Parathyroid adenoma (tissue), 2 donors: ENCODE results near the gene CCDC195.

Source experiments
- H2AFZ ChIP-seq: fragments of 300-600 bp; sonication (generic); one replicate; pipeline ENCODE4 v1.7.0; 2017; ENCODE audit warnings: antibody characterized with exemption, mild to moderate bottlenecking
- H3K27ac ChIP-seq: fragments of 300-600 bp; sonication (generic); one replicate; pipeline ENCODE4 v1.7.0; 2017
- H3K27me3 ChIP-seq: fragments of 300-600 bp; sonication (generic); one replicate; pipeline ENCODE4 v1.7.0; 2017; ENCODE audit warnings: low read length; ENCODE audit not compliant: control insufficient read depth, insufficient read depth
- H3K36me3 ChIP-seq: fragments of 300-600 bp; sonication (generic); one replicate; pipeline ENCODE4 v1.7.0; 2017; ENCODE audit warnings: low read length; ENCODE audit not compliant: control insufficient read depth, insufficient read depth
- H3K4me1 ChIP-seq: fragments of 300-600 bp; sonication (generic); one replicate; pipeline ENCODE4 v1.7.0; 2017; ENCODE audit warnings: control low read depth
- H3K4me2 ChIP-seq: fragments of 300-600 bp; sonication (generic); one replicate; pipeline ENCODE4 v1.7.0; 2017; ENCODE audit warnings: low read length
- H3K4me3 ChIP-seq: fragments of 300-600 bp; sonication (generic); one replicate; pipeline ENCODE4 v1.7.0; 2017; ENCODE audit warnings: low read depth, low read length
- H3K79me2 ChIP-seq: fragments of 300-600 bp; sonication (generic); one replicate; pipeline ENCODE4 v1.7.0; 2017; ENCODE audit warnings: control low read depth
- H3K9ac ChIP-seq: fragments of 300-600 bp; sonication (generic); one replicate; pipeline ENCODE4 v1.7.0; 2017; ENCODE audit warnings: mild to moderate bottlenecking
- H3K9me3 ChIP-seq: fragments of 300-600 bp; sonication (generic); one replicate; pipeline ENCODE4 v1.7.0; 2017; ENCODE audit warnings: low read length; ENCODE audit not compliant: control insufficient read depth
- TF ChIP-seq, protein P1 (sequence below): fragments of 300-600 bp; sonication (generic); IDR thresholded peaks from one replicate; pipeline ENCODE4 v1.7.0; 2017; ENCODE audit warnings: antibody characterized with exemption, mild to moderate bottlenecking
- donor health status: primary hyperparathyroidism.

CCDC195 gene

DNA sequence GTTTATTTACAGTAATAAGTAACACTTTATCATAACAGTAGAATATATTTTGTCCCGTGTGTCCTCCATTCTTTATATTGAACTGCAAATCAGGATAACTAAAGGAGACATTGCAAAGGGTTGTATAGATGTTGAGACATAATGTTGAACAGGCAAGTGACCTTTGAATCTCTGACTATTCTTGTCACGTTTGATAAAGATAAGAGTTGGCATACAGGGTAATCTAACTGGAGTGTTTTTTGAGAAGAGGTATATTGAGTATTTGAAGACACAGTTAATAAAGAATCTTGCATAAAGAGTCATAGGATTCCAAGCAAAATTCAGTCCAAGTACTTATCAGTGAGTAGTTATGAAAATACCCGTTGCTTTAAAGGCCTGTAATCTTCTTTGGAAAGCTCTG lies 21.7 kb downstream of the CCDC195 start:
- no peak overlapping the region for H2AFZ ChIP-seq
- H3K4me2 ChIP-seq = no peak overlapping the region
- H3K79me2 ChIP-seq = no peaks in the 10 kb centered on the region
- H3K27me3 ChIP-seq = no peaks in the 10 kb centered on the region
- no peak overlapping the region for H3K27ac ChIP-seq
- H3K9me3 ChIP-seq = no peaks in the 10 kb centered on the region
- H3K36me3 ChIP-seq = no peaks in the 10 kb centered on the region
- no peaks in the 10 kb centered on the region for H3K4me1 ChIP-seq
- no peak overlapping the region for H3K9ac ChIP-seq
- TF ChIP-seq, protein P1, sequence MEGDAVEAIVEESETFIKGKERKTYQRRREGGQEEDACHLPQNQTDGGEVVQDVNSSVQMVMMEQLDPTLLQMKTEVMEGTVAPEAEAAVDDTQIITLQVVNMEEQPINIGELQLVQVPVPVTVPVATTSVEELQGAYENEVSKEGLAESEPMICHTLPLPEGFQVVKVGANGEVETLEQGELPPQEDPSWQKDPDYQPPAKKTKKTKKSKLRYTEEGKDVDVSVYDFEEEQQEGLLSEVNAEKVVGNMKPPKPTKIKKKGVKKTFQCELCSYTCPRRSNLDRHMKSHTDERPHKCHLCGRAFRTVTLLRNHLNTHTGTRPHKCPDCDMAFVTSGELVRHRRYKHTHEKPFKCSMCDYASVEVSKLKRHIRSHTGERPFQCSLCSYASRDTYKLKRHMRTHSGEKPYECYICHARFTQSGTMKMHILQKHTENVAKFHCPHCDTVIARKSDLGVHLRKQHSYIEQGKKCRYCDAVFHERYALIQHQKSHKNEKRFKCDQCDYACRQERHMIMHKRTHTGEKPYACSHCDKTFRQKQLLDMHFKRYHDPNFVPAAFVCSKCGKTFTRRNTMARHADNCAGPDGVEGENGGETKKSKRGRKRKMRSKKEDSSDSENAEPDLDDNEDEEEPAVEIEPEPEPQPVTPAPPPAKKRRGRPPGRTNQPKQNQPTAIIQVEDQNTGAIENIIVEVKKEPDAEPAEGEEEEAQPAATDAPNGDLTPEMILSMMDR = no peak
- no peak overlapping the region for H3K4me3 ChIP-seq

DNA sequence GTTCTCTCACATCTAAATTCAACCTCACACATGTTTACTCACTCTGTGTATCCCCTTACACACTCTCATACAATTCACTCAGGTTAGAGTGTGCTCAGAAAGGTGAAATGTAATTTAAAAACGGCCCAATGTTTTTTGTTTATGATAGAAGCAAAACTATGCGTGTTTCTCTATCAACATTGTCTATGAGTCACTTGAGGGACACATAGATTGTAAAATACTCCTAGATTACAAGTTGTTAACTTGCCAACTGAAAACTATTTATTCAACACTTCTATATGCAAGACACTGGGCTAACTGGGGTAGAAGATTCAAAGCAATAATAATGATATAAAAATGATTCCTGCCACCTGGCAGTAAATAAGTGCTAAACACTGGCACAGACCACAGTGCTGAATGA lies 24.6 kb downstream of the CCDC195 start:
- Histone ChIP-seq H3K4me1 (no peaks in the 10 kb centered on the region), H3K79me2 (no peaks in the 10 kb centered on the region), H3K9ac (no peak overlapping the region), H3K4me3 (no peak overlapping the region), H2AFZ (no peak overlapping the region), H3K9me3 (no peaks in the 10 kb centered on the region), H3K36me3 (no peaks in the 10 kb centered on the region), H3K4me2 (no peak overlapping the region), H3K27ac (no peak overlapping the region), H3K27me3 (no peaks in the 10 kb centered on the region)
- TF ChIP-seq, protein P1 = no peak

DNA sequence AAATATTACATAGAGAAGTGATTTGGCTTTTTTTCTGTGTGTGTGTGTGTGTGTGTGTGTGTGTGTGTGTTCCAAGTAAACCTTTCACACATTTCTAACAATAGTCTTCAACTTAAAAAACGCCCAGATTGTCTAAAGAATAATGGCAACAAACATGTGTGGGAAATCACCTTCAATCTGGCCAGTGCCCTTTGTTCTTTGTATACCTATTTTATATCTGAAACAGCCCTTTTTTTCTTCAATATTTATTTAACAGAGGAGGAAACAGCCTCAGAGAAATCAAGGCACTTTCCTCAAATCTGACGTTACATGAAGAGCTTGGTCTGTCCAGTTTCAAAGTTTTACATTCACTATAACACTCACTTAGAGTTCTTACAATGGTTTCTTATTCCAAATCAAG lies 25.3 kb downstream of the CCDC195 start:
- Histone ChIP-seq H3K9me3 (no peaks in the 10 kb centered on the region), H3K4me3 (no peak overlapping the region), H3K9ac (no peak overlapping the region), H3K4me2 (no peak overlapping the region), H3K4me1 (no peaks in the 10 kb centered on the region), H3K79me2 (no peaks in the 10 kb centered on the region), H3K27ac (no peak overlapping the region), H3K27me3 (no peaks in the 10 kb centered on the region), H3K36me3 (no peaks in the 10 kb centered on the region), H2AFZ (no peak overlapping the region)
- TF ChIP-seq, protein P1 = no peak

DNA sequence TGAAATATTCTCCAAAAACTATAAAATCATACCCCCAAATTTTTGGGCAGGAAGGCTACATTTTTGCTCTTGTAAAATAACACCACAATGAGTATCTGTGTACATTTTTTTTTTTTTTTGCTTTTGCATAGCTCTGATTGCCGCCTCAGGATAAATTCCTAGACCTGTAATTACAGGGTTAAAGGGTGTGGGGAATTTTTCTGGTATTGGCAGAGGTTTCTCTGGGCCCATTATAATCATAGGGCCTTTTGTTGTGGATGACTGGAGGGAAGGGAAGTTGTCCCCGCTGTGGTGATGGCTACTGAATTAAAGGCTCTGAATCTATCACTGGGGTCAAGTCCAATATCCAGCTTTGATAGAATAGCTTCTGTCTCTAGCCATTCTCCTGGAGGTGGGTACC lies 26.6 kb downstream of the CCDC195 start:
- Histone ChIP-seq H3K4me3 (no peak overlapping the region), H3K27me3 (no peaks in the 10 kb centered on the region), H3K4me2 (no peak overlapping the region), H3K27ac (no peak overlapping the region), H2AFZ (no peak overlapping the region), H3K79me2 (no peaks in the 10 kb centered on the region), H3K9ac (no peak overlapping the region), H3K36me3 (no peaks in the 10 kb centered on the region), H3K9me3 (no peaks in the 10 kb centered on the region), H3K4me1 (no peaks in the 10 kb centered on the region)
- TF ChIP-seq, protein P1 = no peak

DNA sequence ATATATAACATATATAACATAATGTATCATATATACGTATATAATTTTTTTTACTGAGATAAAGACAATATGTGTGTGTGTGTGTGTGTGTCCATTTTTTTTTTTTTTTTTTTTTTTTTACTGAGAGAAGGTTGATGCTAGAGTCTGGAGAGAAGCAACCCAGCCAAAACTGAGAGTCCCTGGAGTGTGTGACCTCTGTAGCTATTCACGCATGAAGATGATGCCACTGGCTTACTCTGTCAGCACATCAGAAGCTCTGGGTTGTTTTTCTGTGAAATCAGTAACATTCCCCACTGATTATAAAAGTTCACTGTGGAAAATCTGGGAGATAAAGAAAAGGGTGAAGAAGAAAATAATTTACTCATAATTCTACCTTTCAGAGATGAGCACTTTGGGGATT lies 27.2 kb downstream of the CCDC195 start:
- Histone ChIP-seq H3K9me3 (no peaks in the 10 kb centered on the region), H3K79me2 (no peaks in the 10 kb centered on the region), H3K9ac (no peak overlapping the region), H2AFZ (no peak overlapping the region), H3K4me3 (no peak overlapping the region), H3K4me1 (no peaks in the 10 kb centered on the region), H3K36me3 (no peaks in the 10 kb centered on the region), H3K27ac (no peak overlapping the region), H3K4me2 (no peak overlapping the region), H3K27me3 (no peaks in the 10 kb centered on the region)
- TF ChIP-seq, protein P1 = no peak
